HG03064 (cell line): Measurements from ENCODE around the gene TCF7.
A peak's percentile ranks its signal among the peaks of the same experiment; 100 is the strongest.

Source experiments
- ATAC-seq: cut with Tn5 transposase; IDR thresholded peaks from one replicate; pipeline ENCODE4 v1.9.1; 2021; ENCODE audit warnings: low read depth; ENCODE audit not compliant: unreplicated experiment

The TCF7 gene

GRCh38 chr5:134111741-134112647 is 2.5 kb upstream of the TCF7 start:
- ATAC-seq, result no peak

DNA sequence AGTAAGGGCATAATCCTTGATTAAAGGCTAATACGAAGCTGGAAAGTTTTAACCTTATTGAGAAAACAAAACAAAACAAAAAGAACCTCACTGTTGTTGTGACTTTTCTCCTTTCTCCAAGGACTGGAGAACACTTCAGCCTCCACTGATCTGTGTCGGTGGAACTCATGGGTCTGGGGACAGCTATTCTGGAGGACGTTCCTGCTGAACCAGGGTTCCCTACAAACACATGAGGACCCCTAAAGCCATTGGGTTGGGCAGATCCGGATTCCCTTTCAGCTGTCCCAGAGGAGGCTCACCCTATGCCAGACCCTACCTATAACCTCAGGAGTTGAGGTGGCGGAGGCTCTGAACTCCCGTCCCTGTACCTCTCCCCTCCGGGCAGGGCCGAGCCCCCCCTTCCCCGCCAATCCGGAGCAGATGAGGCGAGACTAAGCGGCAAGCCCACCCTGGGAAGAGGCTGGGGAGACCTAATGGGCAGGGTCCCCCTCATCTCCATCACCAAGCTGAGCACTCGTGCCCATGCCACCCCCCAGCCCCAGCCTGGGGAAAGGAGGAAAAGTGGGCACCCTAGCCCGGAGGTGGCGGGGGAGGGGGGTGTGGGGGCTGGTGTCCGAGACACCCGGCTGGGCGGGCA is 1.6 kb upstream of the TCF7 start:
- ATAC-seq, result no peak

DNA sequence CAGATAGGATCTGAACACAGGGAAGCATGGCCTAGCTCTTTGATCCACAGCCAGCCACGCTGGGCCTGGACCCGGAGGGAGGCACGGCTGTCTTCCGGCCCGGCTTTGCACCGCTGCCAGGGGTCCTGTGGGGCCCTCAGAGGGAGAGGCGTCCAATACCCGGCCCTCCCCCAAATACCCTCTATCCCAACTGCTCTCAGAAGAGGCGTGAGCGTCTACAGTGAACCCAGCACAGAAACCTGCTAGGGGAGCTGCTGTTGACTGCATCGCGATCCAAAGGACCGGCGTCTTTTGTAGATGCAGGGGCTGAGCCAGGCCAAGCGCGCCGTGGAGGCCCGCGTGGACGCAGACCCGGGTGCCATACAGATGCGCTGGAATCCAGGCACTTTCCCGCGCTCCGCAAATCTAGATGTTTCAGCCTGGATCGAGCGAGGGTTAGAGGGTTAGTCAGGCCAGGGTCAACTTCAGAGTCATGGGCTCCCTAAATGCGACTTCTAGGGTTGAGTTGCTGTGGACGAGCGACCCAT is 1.1 kb upstream of the TCF7 start:
- ATAC-seq, result no peak

GRCh38 chr5:134114886-134115805 is 665 bp downstream of the TCF7 start:
- peak; percentile 5 for ATAC-seq

DNA sequence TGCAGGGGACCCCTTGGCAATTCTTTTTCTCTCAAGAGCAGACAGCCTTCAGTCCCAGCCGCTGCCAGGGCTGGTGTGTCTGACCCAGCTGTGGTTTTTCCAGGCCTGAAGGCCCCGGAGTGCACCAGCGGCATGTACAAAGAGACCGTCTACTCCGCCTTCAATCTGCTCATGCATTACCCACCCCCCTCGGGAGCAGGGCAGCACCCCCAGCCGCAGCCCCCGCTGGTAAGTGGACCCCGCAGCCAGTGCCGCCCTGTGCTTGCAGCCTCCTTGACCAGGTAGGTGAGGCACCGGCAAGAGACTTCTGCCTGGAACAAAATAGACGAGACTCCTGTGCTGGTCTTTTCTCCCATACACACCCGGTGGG is 1.3 kb downstream of the TCF7 start:
- ATAC-seq, result no peak

GRCh38 chr5:134116286-134116685 is 1.8 kb downstream of the TCF7 start:
- ATAC-seq, result no peak

DNA sequence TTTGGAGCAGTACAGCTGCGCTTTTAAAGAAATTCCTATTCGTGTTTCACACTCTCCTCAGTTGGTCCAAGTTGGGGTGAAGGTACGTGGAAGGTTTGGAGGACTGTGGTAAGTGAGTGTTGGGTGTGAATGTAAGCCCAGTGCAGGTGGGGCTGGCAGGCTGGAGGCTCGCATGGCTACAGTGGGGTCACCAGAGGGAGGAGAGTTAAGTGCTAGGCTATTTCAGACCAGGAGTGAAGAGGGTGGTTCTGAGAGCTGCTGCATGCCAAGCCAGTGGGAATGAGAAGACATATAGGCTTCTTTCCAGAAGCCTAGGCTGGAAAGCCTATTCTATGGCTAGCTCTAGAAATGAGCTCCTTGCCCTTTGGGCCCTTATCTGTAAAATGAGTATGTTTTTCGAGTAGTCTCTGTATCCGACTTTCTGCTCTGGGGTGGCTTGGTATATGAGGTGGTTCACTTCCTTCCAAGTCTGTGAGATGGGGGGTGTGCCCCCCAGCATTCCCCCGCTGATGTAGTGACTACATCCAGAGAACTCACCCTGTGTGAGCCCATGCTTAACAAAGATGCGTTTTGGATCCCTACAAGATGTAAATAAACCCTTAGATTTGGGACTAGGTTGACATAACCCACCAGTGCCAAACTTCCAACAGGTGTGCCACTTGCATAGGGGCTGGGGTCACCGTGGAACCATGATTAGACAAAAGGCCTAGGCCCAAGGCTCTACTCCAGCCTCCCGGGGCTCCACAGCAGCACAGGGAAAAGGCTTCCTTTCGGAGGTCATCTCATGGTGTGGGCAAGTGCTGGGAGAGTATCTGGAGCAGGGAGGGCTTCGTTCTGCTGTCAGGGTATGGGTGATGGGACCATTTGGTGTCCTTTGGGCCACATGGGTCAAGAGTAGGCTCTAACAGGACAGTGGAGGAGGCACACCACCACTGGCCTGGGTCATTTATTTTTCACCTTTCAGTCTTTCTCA is 2.6 kb downstream of the TCF7 start:
- ATAC-seq, result no peak

DNA sequence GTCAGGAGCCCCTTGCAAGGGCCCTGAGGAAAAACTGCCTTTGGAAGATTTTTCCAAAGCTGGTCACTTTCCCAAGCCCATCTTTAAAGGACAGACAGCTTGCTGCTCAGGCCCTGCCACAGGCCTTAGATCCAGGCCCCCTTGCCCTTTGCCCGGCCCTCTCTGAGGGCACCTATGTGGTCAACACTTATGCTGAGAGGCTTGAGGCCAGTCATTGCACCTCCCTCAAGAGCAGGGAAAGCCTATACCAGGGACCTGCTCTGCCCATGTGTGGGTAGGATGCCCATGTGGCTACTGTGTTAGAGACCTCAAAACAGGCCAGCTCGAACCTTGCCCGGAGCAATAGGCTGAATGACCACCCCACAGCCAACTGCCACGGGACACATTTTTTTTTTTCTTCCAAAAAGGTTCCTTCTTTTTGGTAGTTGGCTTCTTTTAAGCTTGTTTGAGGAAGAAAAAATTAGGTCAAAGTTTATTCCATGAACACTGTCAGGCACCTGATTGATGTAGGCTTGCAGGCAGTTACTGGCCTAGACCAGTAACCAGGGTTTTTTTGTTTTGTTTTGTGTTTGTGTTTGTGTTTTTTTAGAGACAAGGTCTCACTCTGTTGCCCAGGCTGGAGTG is 3.8 kb downstream of the TCF7 start:
- no peak for ATAC-seq

GRCh38 chr5:134119720-134120119 is 5.2 kb downstream of the TCF7 start:
- ATAC-seq, result no peak

- ATAC-seq, result no peak
Measured at GRCh38 chr5:134120386-134121138, 6.1 kb downstream of the TCF7 start.

DNA sequence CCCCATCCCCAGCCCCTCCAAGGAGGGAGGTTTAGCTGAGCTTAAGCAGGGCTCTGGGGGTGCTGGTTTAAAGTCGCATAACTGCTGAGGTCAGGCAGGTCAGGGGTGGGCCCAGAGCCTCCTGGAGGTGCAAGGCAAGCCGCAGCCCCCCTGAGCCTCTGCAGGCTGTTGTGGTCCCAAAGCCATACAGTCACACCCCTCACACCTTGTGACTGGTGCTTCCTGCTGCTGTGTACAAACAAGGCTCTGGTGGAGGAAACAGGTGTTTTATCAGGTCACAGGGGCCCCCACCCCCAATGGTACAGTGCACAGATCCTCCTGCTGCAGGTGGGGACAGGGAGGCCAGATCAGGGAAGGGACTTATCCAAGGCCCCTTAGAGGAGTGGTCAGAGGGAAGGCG is 8.0 kb downstream of the TCF7 start:
- ATAC-seq, result no peak

DNA sequence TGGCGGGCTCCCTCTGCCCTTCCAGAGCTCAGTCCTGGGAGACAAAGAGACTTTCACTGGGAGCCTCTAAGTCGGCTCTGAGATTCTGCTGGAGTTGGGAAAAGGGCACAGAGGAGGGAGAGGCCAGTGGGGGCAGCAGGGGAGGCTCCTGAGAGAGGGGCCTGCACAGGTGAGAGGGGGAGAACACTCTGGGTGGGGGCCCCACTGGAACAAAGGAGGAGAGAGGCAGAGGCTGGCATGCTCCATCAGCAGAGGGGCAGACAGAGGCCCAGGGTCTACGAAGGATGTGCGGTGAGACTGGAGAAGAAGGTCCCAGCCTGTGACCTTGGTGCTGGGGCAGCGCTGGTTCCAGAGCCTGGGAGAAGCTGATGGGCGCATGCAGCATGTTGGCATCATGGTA is 8.9 kb downstream of the TCF7 start:
- no peak for ATAC-seq

GRCh38 chr5:134124289-134125038 is 10.0 kb downstream of the TCF7 start:
- ATAC-seq, result no peak

DNA sequence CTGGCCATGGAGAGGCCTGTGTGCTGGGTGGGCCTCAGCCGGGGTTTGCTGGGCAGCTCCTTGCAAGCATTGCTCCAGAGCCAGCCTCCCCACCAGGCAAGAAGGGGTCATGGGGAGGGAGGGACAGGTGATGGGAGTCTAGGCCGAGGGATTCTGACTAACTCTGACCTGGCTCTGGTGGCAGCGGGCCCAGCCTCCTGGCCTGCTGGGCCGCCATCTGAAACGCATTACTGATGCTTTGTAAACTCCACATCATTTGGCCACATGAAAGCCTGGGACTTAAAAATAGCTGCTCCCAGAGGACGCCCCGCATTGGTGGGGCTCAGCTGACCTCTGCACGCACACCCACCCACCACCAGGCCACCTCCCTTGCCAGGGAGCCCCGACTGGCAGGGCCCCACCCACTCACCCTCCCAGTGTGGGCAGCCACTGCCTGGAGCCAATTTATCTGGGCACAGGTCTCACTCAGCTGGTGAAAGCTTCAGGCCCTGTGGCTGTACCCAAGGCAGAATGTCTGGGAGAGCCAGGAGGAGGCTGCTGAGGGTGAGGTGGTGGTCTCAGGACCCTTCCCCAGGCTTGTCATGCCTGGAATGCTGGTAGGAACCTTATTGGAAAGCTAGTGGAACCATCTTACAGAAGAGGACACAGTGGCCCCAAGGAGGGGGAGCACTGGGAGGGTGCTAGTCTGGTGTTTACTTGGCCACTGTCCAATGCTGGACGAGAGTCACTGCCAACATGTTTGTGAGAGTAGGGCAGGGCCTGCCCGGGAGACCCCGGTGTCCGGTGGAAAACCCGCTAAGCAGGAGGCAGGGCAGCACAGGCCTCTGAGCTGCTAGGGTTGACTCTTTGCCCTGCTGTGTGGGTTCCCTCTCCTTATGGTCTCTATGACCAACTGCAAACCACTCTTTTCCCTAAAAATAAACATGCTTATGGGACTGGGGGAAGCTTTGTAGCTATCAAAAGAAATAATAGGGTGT is 10.8 kb downstream of the TCF7 start:
- no peak for ATAC-seq

GRCh38 chr5:134127376-134127861 is 12.9 kb downstream of the TCF7 start:
- ATAC-seq, result no peak

DNA sequence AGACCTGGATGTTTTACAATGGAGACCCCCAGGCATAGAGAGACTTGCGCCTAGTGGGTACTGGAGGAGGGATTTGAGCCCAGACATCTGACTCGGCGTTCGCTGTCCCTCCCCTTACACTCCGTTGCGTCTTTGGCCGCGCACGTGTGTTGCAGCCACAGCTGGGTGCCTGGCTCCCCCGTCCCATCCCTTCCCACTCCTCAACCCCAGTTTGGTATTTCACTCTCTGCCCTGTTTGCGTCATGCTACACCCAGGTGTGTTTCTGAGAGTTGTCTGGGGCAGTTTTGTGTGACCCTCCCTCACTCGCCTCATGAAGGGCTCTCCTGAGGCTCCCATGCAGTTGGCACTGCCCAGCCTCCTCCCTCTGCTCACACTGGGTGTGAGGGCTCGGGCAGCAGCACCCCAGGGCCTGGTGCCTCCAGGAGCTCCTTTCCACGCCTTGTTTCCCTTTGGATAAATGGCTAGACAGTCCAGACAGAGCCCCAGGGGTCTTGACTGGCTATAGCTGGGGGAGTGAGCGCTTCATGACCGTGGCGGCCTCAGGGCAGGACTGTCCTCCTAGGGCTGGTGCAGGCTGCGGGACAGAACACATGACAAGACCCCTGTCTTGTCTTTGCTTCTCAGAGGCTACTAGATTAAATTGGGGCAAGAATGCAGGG is 13.6 kb downstream of the TCF7 start:
- no peak for ATAC-seq
